Effector memory CD4-positive, alpha-beta T cell (primary cell): ENCODE results near the gene DPT.

ENCODE experiments used
- DNase-seq, 3 donors: peaks; one replicate each; pipeline ENCODE4 v3.0.0-alpha.2; 2020
- H3K27ac ChIP-seq: 2 replicates; pipeline ENCODE4 v1.7.0; 2013; ENCODE audit warnings: mild to moderate bottlenecking, low read length, moderate library complexity; ENCODE audit not compliant: insufficient read depth, poor library complexity, severe bottlenecking
- H3K27me3 ChIP-seq: replicated peaks from 2 replicates; pipeline ENCODE4 v1.7.0; 2013; ENCODE audit warnings: mild to moderate bottlenecking, low read length; ENCODE audit not compliant: insufficient read depth, control insufficient read depth, poor library complexity, severe bottlenecking
- H3K36me3 ChIP-seq: 2 replicates; pipeline ENCODE4 v1.7.0; 2013; ENCODE audit warnings: mild to moderate bottlenecking, low read length, moderate library complexity; ENCODE audit not compliant: control insufficient read depth, insufficient read depth
- H3K4me1 ChIP-seq: 2 replicates; pipeline ENCODE4 v1.7.0; 2013; ENCODE audit warnings: low read length, mild to moderate bottlenecking; ENCODE audit not compliant: control insufficient read depth, insufficient read depth, poor library complexity, severe bottlenecking
- H3K4me3 ChIP-seq: 2 replicates; pipeline ENCODE4 v1.7.0; 2013; ENCODE audit warnings: low read length, low read depth, mild to moderate bottlenecking; ENCODE audit not compliant: insufficient read depth, poor library complexity, severe bottlenecking
- H3K9me3 ChIP-seq: 2 replicates; pipeline ENCODE4 v1.7.0; 2013; ENCODE audit warnings: mild to moderate bottlenecking, low read length, moderate library complexity; ENCODE audit not compliant: control insufficient read depth

Gene DPT

DNA sequence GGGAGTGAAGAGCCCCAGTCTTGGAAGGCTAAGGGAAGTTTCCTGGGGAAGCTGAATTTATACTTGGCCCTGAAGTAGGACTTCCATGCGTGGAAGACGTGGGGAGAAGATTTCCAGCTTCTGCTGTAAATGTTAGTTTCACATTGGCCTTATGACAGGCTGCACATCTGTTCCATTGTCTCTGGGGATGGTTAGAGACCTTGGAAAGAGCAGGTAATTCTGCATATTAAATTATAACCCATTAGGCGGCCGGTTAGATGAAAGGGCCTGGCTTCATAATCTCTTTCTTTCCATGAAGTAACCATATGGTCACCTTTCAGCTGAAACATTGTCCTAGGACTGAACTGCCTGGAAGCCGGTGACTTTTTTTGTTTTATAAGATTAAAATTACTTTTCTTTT, 37.5 kb downstream of the DPT start:
- H3K9me3 ChIP-seq: no peaks in the 10 kb centered on the region
- no peaks in the 10 kb centered on the region for H3K4me1 ChIP-seq
- DNase-seq: no peak
- no peak overlapping the region for H3K4me3 ChIP-seq
- no peaks in the 10 kb centered on the region for H3K36me3 ChIP-seq
- no peak overlapping the region for H3K27ac ChIP-seq
- no peaks in the 10 kb centered on the region for H3K27me3 ChIP-seq

DNA sequence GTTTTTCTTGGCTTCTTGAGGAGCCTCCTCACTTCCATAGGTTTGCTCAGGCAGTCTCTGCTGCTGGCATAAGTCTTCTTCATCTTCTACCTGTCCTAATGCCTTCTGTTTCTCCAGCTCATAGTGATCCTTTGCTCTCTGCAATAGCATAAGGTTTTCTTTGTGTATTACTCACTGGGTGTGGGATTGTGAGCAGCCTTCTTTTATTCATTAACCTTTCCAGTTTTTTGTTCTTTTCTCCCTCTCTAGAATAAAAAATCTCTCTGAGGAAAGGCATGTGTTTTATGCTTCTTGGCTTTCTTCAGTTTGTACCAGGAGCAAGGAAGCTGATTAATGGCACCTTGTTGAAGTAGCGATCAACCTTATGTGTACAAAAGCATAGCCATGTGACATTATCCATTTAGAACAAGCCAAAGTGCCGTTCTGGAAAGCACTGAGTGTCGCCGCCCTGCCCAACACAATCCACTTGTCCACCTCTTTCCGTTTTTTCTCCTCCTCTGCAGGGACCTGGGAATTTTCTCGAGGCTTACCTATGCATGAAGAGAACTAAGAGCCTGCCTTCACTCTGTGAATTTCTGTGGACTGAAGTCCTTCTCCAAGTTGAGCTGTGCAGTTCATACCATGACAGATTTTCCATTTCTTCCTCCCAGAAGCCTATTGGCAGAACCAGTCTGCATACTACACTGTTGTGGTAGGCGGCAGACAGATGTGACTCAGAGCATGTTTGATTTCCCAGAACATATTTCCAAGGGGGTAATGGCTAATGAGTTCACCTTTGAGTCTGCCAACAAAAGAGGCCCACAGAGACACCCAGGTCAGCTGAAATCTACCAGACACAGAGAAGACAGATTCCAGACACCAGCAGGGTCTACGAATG, 39.0 kb downstream of the DPT start:
- no peak overlapping the region for H3K27ac ChIP-seq
- H3K9me3 ChIP-seq: no peaks in the 10 kb centered on the region
- no peaks in the 10 kb centered on the region for H3K27me3 ChIP-seq
- no peaks in the 10 kb centered on the region for H3K36me3 ChIP-seq
- H3K4me1 ChIP-seq: no peaks in the 10 kb centered on the region
- H3K4me3 ChIP-seq: no peak overlapping the region
- DNase-seq: no peak

DNA sequence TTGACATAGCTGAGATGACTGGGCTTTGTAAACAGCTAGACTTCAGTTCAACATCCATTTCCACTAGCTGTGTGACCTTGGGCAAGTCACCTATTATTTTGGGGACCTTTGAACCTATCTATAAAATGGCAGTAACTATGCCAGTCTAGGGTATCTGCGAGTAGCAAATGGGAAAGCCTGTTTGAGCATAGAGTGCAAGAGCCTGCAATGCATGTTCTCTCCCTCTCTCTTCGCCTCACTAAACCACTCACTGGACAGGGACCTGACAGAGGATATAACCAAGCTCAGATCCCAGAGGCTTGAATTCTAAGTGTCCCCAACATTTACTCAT, 39.7 kb downstream of the DPT start:
- H3K9me3 ChIP-seq: no peaks in the 10 kb centered on the region
- DNase-seq: no peak
- H3K27me3 ChIP-seq: no peaks in the 10 kb centered on the region
- no peak overlapping the region for H3K27ac ChIP-seq
- H3K4me1 ChIP-seq: no peaks in the 10 kb centered on the region
- no peaks in the 10 kb centered on the region for H3K36me3 ChIP-seq
- H3K4me3 ChIP-seq: no peak overlapping the region

DNA sequence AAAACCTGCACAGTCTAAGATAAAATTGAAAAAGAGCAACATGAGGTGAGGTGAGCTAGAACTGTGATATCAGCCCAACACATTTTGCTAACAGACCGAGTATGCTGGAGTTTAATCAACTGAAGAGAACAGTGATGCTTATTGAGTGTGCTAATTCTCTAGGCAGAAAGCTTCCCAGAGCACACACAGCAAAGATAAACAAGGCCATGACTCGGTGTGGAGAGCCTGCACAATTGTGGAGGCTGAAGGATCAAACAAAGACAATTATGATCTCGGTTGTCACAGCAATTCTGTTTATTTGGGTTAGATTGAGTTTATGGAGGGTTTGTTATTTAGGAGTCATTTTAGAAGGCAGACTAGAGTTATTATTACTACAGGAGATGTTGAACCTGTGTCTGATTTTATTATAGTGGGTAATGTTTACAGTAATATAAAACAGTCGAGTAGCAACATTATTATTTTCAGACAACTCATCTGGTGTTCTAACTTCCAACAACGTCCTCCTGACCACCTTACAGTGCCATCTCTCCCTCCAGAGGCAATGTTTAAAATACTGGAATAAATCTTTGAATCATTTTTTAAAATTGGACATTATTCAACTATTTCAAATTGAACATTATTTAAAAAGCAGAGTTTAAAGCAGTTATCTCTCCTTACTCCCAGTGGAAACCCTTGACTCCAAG, 40.2 kb downstream of the DPT start:
- Histone ChIP-seq H3K4me1 (no peaks in the 10 kb centered on the region), H3K4me3 (no peak overlapping the region), H3K27me3 (no peaks in the 10 kb centered on the region), H3K36me3 (no peaks in the 10 kb centered on the region), H3K9me3 (no peaks in the 10 kb centered on the region), H3K27ac (no peak overlapping the region)
- DNase-seq: no peak

DNA sequence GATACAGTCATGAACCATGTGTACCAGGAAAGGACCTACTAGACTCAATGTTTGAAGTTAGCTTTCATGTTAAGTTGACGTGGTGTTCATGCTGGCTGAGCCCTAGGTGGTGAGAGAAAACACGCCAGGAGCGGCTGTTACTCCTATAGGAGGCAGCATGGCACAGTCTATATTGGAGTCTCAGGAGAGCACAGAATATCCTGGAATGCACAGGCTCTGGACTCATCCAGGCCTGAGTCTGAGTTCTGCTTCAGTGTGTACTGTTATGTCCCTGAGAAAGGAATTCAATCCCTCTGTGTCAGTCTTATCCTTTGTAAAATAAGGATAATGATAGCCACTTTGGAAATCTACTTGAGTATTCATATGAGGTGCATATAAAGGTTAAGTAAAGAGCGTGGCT, 41.2 kb downstream of the DPT start:
- H3K27ac ChIP-seq: no peak overlapping the region
- no peaks in the 10 kb centered on the region for H3K4me1 ChIP-seq
- no peak for DNase-seq
- no peaks in the 10 kb centered on the region for H3K9me3 ChIP-seq
- H3K4me3 ChIP-seq: no peak overlapping the region
- no peaks in the 10 kb centered on the region for H3K27me3 ChIP-seq
- no peaks in the 10 kb centered on the region for H3K36me3 ChIP-seq

DNA sequence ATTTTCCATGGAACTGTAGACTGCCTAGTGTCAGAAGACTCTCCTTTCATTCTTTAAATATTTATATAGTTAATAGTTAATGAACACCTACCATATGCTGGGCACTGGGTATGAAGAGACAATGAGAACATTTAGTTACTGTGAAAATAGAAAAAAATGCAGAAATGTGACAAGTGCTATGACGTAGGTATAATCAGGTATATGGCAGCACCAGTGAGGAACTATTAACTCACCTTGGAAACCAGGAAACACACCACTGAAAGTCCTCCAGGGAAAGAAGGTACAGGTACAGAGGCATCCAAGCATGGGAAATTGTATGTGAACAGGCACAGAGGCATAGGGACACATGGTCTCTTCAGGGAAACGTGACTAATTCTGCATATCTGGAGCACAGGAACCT, 42.3 kb downstream of the DPT start:
- H3K4me1 ChIP-seq: no peaks in the 10 kb centered on the region
- H3K9me3 ChIP-seq: no peaks in the 10 kb centered on the region
- no peaks in the 10 kb centered on the region for H3K27me3 ChIP-seq
- H3K4me3 ChIP-seq: no peak overlapping the region
- no peak for DNase-seq
- H3K27ac ChIP-seq: no peak overlapping the region
- H3K36me3 ChIP-seq: no peaks in the 10 kb centered on the region

DNA sequence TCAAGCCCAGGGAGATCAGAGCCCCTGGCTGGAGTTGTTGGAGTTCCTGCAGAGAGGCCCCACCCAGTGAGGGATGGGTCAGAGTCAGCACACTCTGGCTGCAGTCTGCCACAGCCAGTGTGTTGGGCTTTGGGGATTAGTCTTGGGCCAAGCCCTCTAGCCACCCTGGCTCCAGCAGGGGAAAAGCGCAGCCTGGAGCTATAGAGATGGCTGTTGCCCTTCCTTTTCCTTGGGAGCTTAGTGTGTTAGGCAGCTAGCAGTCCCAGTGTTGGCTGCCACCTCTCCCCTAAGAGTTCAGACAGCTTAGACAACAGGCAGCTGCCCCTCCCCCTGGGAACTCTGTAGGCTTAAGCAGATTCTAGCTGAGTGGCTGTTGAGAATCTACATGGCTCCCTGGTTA, 45.1 kb downstream of the DPT start:
- Histone ChIP-seq H3K27me3 (no peaks in the 10 kb centered on the region), H3K4me3 (no peak overlapping the region), H3K36me3 (no peaks in the 10 kb centered on the region), H3K9me3 (no peaks in the 10 kb centered on the region), H3K27ac (no peak overlapping the region), H3K4me1 (no peaks in the 10 kb centered on the region)
- no peak for DNase-seq

DNA sequence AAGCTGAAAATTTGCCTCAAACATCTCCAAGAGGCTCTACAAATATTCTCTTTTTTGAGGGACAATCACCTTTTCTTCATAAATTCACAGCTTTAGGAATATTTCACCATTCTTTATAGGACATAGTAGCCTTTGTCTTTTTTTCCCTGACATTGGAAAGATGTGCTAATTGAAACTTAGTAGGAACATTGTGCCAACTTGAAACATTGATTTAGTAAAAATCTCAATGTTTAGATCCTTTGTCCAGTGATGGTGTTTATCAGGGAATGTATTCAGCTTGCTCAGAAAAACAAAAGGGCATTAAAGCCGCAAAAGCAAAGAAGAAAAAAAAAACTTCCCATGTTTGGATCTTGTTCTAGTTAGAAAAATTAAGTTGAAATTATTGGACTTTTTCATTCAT, 52.1 kb downstream of the DPT start:
- Histone ChIP-seq H3K36me3 (no peaks in the 10 kb centered on the region), H3K27ac (no peak overlapping the region), H3K4me1 (no peaks in the 10 kb centered on the region), H3K27me3 (no peaks in the 10 kb centered on the region), H3K9me3 (no peaks in the 10 kb centered on the region), H3K4me3 (no peak overlapping the region)
- DNase-seq: no peak

DNA sequence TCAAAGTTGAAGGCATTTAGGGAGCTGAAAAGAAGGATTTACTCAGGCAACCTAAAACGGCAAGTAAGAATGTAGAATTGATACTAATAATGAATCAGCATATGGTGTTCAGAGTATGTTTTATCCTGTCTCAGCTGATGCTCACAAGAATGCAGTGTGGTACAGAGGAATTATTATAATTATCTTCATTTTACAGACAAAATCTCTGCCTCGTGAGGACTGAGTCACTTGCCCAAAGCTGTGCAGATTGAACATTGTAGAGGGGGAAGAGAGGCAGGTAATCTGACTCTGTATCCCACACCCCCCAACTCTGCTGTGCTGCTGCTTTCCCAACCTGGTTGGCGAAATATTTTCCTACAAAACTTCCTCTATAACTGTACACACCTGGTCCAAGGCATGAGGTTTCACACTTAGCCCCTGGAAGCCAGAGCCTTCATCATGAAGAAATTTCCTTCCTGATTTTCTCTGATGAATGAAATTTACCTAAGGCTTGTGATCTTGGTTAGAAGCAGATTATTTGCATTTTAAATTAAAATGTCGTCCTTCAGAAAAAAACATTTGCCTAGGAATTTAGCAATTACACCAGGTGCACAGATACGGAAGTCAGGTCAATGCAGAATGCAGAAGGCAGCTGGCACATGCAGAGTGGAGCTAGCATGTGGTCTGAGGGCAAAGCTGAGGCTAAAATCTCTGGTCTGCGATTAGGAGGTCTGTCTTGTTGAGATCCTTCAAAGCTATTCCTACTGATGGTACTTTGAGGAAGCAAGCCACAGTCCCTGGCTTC, 52.8 kb downstream of the DPT start:
- no peaks in the 10 kb centered on the region for H3K27me3 ChIP-seq
- no peak overlapping the region for H3K4me3 ChIP-seq
- no peak for DNase-seq
- no peaks in the 10 kb centered on the region for H3K36me3 ChIP-seq
- H3K9me3 ChIP-seq: no peaks in the 10 kb centered on the region
- H3K27ac ChIP-seq: no peak overlapping the region
- H3K4me1 ChIP-seq: no peaks in the 10 kb centered on the region
